ENCODE data around the gene DAD1.

DAD1 gene

DNA sequence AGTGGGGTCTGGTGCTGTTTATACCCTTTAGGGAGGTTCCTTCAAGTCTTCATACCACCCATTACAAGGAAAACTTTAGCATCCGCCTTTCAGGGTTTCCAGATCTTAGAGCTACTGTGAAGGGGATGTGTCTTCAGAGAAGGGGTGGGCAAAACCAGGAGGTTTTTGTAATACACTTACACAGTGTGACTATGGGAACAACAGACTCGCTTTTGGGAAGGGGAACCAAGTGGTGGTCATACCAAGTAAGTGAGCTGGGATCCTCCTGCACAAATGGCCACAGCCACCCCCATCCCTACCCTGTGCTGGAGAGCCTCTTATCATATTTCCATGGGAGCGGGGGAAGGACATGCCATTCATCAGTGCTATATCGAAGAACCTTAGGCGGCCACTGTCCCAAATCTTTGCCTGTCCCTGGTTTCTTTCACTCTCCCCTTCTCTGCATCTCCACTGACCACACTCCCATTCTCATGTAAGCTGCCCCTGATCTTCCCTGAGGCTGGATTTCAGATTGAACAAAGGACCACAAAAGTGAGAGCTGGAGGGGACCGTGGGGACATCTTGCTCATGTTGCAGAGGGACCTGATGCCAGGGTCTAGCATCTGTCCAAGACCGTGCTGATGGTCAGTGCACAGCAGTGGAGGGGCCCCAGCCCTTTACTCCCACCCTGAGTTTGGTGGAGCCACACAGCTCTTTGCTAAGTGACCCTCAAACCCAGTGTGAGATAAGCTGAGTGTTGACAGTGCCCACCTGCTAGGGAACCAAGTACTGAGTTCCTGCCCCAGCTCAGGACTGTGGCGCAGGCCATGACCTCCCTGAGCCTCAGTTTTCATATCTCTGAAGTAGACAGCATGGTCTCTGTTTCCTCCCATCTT lies 51.4 kb downstream of the DAD1 start:
- Histone ChIP-seq H4K8ac (ENCODE audit: low read depth, low read length) (no peak overlapping the region), H3K4me3 (ENCODE audit: low read length in 2 of 2) (no peak overlapping the region), H3K23ac (ENCODE audit: low read depth, low read length, poor library complexity) (no peak overlapping the region), H3K4me2 (ENCODE audit: insufficient read depth, low read length, poor library complexity, severe bottlenecking) (no peak overlapping the region), H2BK120ac (ENCODE audit: low read depth, low read length) (no peak overlapping the region), H3K18ac (ENCODE audit: low read length) (no peak overlapping the region), H3K79me1 (ENCODE audit: low read depth, low read length) (no peaks in the 10 kb centered on the region), H2BK5ac (ENCODE audit: low read length) (no peak overlapping the region), H3K14ac (ENCODE audit: low read length) (no peak overlapping the region), H3K4ac (ENCODE audit: low read length) (no peak overlapping the region), H2BK15ac (ENCODE audit: low read length) (no peak overlapping the region), H3K9ac (ENCODE audit: low read depth, low read length, poor library complexity) (no peak overlapping the region), H3K4me1 (ENCODE audit: control insufficient read depth in 2 of 2, insufficient read depth in 1 of 2, low read depth in 1 of 2, low read length in 2 of 2) (no peaks in the 10 kb centered on the region), H4K91ac (ENCODE audit: low read depth, low read length, poor library complexity) (no peak overlapping the region), H2AK5ac (ENCODE audit: low read depth, low read length) (no peak overlapping the region), H3K27ac (replicated peaks; ENCODE audit: low read length) (no peak overlapping the region), H2BK12ac (ENCODE audit: low read length) (no peak overlapping the region), H3K36me3 (replicated peaks in 1 of 2; ENCODE audit: control insufficient read depth in 2 of 2, insufficient read depth in 2 of 2, low read length in 2 of 2) (no peaks in the 10 kb centered on the region), H2AFZ (ENCODE audit: low read length) (no peak overlapping the region), H3K9me3 (replicated peaks in 1 of 2; ENCODE audit: control insufficient read depth in 2 of 2, insufficient read depth in 1 of 2, low read depth in 1 of 2, low read length in 2 of 2) (peaks cover 0 to 3% of the 10 kb centered on the region in 2 donors), H3K27me3 (ENCODE audit: control insufficient read depth in 3 of 3, insufficient read depth in 3 of 3, low read depth in 1 of 3, low read length in 3 of 3) (no peaks in the 10 kb centered on the region)
- no peak for DNase-seq (ENCODE audit: low spot score)
- WGBS, 2 donors (ENCODE audit: extremely low coverage in 2 of 2, insufficient read length in 2 of 2, insufficient replicate concordance in 1 of 2) = no CpG with 5 or more reads among the region's 8 CpGs

DNA sequence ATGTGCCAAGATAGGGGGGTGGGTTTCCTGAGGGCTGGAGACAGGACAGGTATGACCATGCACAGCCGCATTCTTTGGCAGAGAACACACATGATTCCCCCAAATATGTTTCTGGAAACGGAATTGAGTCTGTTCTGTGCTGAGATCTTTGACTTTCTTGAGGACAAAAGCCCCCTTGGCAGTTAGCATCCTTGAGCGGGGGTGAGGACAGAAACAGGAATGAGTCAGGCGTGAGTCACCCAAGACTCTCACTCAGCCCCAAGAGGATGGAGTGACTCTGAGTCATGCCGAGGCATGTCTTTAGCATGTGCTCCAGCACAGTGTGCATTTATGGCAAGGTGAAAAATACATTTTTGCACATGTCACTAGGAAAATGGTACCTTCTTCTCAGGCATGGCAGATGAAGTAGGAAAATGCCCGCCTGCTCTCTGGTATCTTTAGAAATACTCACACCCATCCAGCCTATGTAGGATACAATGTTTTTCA lies 52.1 kb downstream of the DAD1 start:
- H2BK15ac ChIP-seq (ENCODE audit: low read length) = no peak overlapping the region
- no peak overlapping the region for H3K4me3 ChIP-seq (ENCODE audit: low read length in 2 of 2)
- H3K36me3 ChIP-seq (replicated peaks in 1 of 2; ENCODE audit: control insufficient read depth in 2 of 2, insufficient read depth in 2 of 2, low read length in 2 of 2) = no peaks in the 10 kb centered on the region
- H4K8ac ChIP-seq (ENCODE audit: low read depth, low read length) = no peak overlapping the region
- no peak overlapping the region for H3K27ac ChIP-seq (replicated peaks; ENCODE audit: low read length)
- no peaks in the 10 kb centered on the region for H3K27me3 ChIP-seq (ENCODE audit: control insufficient read depth in 3 of 3, insufficient read depth in 3 of 3, low read depth in 1 of 3, low read length in 3 of 3)
- DNase-seq (ENCODE audit: low spot score) = no peak
- no peak overlapping the region for H4K91ac ChIP-seq (ENCODE audit: low read depth, low read length, poor library complexity)
- H2BK12ac ChIP-seq (ENCODE audit: low read length) = no peak overlapping the region
- no peak overlapping the region for H2BK120ac ChIP-seq (ENCODE audit: low read depth, low read length)
- no peak overlapping the region for H2BK5ac ChIP-seq (ENCODE audit: low read length)
- H3K14ac ChIP-seq (ENCODE audit: low read length) = no peak overlapping the region
- no peak overlapping the region for H3K4me2 ChIP-seq (ENCODE audit: insufficient read depth, low read length, poor library complexity, severe bottlenecking)
- WGBS, 2 donors (ENCODE audit: extremely low coverage in 2 of 2, insufficient read length in 2 of 2, insufficient replicate concordance in 1 of 2) = no CpG with 5 or more reads among the region's 6 CpGs
- H3K9me3 ChIP-seq (replicated peaks in 1 of 2; ENCODE audit: control insufficient read depth in 2 of 2, insufficient read depth in 1 of 2, low read depth in 1 of 2, low read length in 2 of 2) = peaks cover 0 to 3% of the 10 kb centered on the region in 2 donors
- no peak overlapping the region for H3K4ac ChIP-seq (ENCODE audit: low read length)
- no peak overlapping the region for H3K18ac ChIP-seq (ENCODE audit: low read length)
- H3K4me1 ChIP-seq (ENCODE audit: control insufficient read depth in 2 of 2, insufficient read depth in 1 of 2, low read depth in 1 of 2, low read length in 2 of 2) = no peaks in the 10 kb centered on the region
- H3K23ac ChIP-seq (ENCODE audit: low read depth, low read length, poor library complexity) = no peak overlapping the region
- no peaks in the 10 kb centered on the region for H3K79me1 ChIP-seq (ENCODE audit: low read depth, low read length)
- H3K9ac ChIP-seq (ENCODE audit: low read depth, low read length, poor library complexity) = no peak overlapping the region
- peak overlapping the region; percentile 45 for H2AFZ ChIP-seq (ENCODE audit: low read length)
- H2AK5ac ChIP-seq (ENCODE audit: low read depth, low read length) = no peak overlapping the region

DNA sequence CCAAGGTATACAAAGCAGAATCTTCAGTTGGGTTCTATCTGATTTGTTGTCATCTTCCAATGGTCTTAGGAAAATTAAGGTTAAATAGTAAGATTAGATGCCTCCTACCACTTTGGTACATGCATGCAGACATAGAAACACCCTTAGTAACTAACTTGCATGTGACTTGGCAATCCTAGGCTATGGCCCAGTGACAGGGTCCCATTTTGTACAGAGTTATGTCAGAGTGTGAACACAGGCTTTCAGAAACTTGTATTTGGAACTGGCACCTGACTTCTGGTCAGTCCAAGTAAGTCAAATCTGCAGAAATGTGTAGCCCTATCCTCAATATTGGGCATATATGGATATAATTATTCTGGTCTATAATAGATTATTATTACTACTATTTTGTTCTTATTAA lies 53.1 kb downstream of the DAD1 start:
- Histone ChIP-seq H3K23ac (ENCODE audit: low read depth, low read length, poor library complexity) (no peak overlapping the region), H3K14ac (ENCODE audit: low read length) (no peak overlapping the region), H3K4ac (ENCODE audit: low read length) (no peak overlapping the region), H3K4me1 (ENCODE audit: control insufficient read depth in 2 of 2, insufficient read depth in 1 of 2, low read depth in 1 of 2, low read length in 2 of 2) (no peaks in the 10 kb centered on the region), H2BK120ac (ENCODE audit: low read depth, low read length) (no peak overlapping the region), H2BK5ac (ENCODE audit: low read length) (no peak overlapping the region), H4K91ac (ENCODE audit: low read depth, low read length, poor library complexity) (no peak overlapping the region), H4K8ac (ENCODE audit: low read depth, low read length) (no peak overlapping the region), H3K36me3 (replicated peaks in 1 of 2; ENCODE audit: control insufficient read depth in 2 of 2, insufficient read depth in 2 of 2, low read length in 2 of 2) (no peaks in the 10 kb centered on the region), H3K9me3 (replicated peaks in 1 of 2; ENCODE audit: control insufficient read depth in 2 of 2, insufficient read depth in 1 of 2, low read depth in 1 of 2, low read length in 2 of 2) (peaks cover 0 to 3% of the 10 kb centered on the region in 2 donors), H3K4me3 (ENCODE audit: low read length in 2 of 2) (no peak overlapping the region), H3K27me3 (ENCODE audit: control insufficient read depth in 3 of 3, insufficient read depth in 3 of 3, low read depth in 1 of 3, low read length in 3 of 3) (no peaks in the 10 kb centered on the region), H2BK15ac (ENCODE audit: low read length) (no peak overlapping the region), H2AFZ (ENCODE audit: low read length) (no peak overlapping the region), H3K79me1 (ENCODE audit: low read depth, low read length) (no peaks in the 10 kb centered on the region), H3K27ac (replicated peaks; ENCODE audit: low read length) (no peak overlapping the region), H3K18ac (ENCODE audit: low read length) (no peak overlapping the region), H3K9ac (ENCODE audit: low read depth, low read length, poor library complexity) (no peak overlapping the region), H2BK12ac (ENCODE audit: low read length) (no peak overlapping the region), H2AK5ac (ENCODE audit: low read depth, low read length) (no peak overlapping the region), H3K4me2 (ENCODE audit: insufficient read depth, low read length, poor library complexity, severe bottlenecking) (no peak overlapping the region)
- DNase-seq (ENCODE audit: low spot score) = no peak

- Histone ChIP-seq H3K4me3 (ENCODE audit: low read length in 2 of 2) (no peak overlapping the region), H3K18ac (ENCODE audit: low read length) (no peak overlapping the region), H3K4me2 (ENCODE audit: insufficient read depth, low read length, poor library complexity, severe bottlenecking) (no peak overlapping the region), H3K36me3 (replicated peaks in 1 of 2; ENCODE audit: control insufficient read depth in 2 of 2, insufficient read depth in 2 of 2, low read length in 2 of 2) (no peaks in the 10 kb centered on the region), H3K4ac (ENCODE audit: low read length) (no peak overlapping the region), H2BK12ac (ENCODE audit: low read length) (no peak overlapping the region), H2AK5ac (ENCODE audit: low read depth, low read length) (no peak overlapping the region), H3K27me3 (ENCODE audit: control insufficient read depth in 3 of 3, insufficient read depth in 3 of 3, low read depth in 1 of 3, low read length in 3 of 3) (no peaks in the 10 kb centered on the region), H3K9me3 (replicated peaks in 1 of 2; ENCODE audit: control insufficient read depth in 2 of 2, insufficient read depth in 1 of 2, low read depth in 1 of 2, low read length in 2 of 2) (peaks cover 0 to 3% of the 10 kb centered on the region in 2 donors), H3K14ac (ENCODE audit: low read length) (no peak overlapping the region), H2BK15ac (ENCODE audit: low read length) (no peak overlapping the region), H2BK5ac (ENCODE audit: low read length) (no peak overlapping the region), H3K4me1 (ENCODE audit: control insufficient read depth in 2 of 2, insufficient read depth in 1 of 2, low read depth in 1 of 2, low read length in 2 of 2) (no peaks in the 10 kb centered on the region), H3K9ac (ENCODE audit: low read depth, low read length, poor library complexity) (no peak overlapping the region), H4K8ac (ENCODE audit: low read depth, low read length) (no peak overlapping the region), H3K79me1 (ENCODE audit: low read depth, low read length) (no peaks in the 10 kb centered on the region), H2BK120ac (ENCODE audit: low read depth, low read length) (no peak overlapping the region), H3K23ac (ENCODE audit: low read depth, low read length, poor library complexity) (no peak overlapping the region), H4K91ac (ENCODE audit: low read depth, low read length, poor library complexity) (no peak overlapping the region), H2AFZ (ENCODE audit: low read length) (no peak overlapping the region), H3K27ac (replicated peaks; ENCODE audit: low read length) (no peak overlapping the region)
- WGBS, 2 donors (ENCODE audit: extremely low coverage in 2 of 2, insufficient read length in 2 of 2, insufficient replicate concordance in 1 of 2) = no CpG with 5 or more reads among the region's 1 CpG
- no peak for DNase-seq (ENCODE audit: low spot score)
Observed at GRCh38 chr14:22535126-22535525, 53.9 kb downstream of the DAD1 start.
